GM21737 (cell line): ENCODE data around the gene PRR33.
"Not testable (repeated sequence)": the region's sequence is repeated elsewhere in the genome, so short reads cannot be mapped to it uniquely, and the experiment has no call there.

Experiments used
- ATAC-seq: cut with Tn5 transposase; IDR thresholded peaks from one replicate; pipeline ENCODE4 v1.9.1; 2021; ENCODE audit warnings: mild to moderate bottlenecking, moderate library complexity; ENCODE audit not compliant: unreplicated experiment

PRR33 gene

DNA sequence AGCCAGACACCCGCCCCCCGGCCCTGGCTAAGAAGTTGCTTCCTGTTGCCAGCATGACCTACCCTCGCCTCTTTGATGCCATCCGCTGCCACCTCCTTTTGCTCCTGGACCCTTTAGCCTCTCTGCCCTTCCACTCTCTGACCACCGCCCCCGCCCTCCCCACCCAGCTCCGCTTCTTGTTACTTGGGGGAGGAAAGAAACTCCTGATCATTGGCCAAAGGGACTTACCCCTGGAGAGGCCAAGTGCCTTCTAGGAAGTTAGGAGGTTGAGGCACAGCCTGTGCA, at the start of gene PRR33:
PRR33 (minus strand) TSS at position 65 of the 285 bp plus-strand sequence. CDS start 1,311 bp downstream, outside the sequence.
- ATAC-seq: no peak

DNA sequence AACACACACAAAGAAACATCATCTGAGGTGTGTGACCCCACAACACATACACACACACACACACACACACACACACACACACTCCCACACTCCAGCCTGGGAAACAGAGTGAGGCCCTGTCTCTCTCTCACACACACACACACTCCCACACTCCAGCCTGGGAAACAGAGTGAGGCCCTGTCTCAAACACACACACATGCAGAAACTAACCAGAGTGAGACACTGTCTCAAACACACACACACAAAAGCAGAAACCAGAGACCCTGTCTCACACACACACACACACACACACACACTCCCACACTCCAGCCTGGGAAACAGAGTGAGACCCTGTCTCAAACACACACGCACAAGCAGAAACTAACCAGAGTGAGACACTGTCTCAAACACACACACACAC, 48.1 kb upstream of the PRR33 start:
- ATAC-seq: not testable (repeated sequence)

DNA sequence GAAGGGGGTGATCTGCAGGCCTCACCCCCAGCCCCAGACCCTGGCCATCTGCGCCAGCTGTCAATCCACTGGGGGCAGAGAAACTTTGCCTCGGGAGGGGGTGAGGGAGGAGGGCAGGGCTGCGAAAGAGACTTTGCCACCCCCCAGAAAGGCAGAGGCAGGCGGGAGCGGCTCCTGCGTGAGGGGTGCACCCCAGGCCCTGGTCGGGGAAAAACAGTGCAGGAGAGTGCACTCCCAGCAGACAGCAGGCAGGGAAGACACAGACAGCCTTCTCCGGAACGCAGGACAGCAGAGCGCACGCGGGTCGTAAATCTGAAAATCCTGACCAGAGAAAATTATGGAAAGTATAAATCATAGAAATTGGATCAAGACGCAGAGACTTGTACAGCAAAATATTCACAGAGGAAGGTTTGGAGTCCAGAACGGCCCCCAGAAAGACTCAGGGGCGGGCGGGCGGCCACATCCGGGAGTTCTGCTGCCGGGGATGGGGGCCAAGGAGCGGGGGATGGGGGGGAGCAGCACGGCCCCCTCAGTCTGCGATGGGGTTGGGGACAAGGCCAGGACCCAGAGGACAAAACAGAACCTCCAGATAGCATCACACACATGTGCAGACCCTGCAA, 47.4 kb upstream of the PRR33 start:
- ATAC-seq: no peak

DNA sequence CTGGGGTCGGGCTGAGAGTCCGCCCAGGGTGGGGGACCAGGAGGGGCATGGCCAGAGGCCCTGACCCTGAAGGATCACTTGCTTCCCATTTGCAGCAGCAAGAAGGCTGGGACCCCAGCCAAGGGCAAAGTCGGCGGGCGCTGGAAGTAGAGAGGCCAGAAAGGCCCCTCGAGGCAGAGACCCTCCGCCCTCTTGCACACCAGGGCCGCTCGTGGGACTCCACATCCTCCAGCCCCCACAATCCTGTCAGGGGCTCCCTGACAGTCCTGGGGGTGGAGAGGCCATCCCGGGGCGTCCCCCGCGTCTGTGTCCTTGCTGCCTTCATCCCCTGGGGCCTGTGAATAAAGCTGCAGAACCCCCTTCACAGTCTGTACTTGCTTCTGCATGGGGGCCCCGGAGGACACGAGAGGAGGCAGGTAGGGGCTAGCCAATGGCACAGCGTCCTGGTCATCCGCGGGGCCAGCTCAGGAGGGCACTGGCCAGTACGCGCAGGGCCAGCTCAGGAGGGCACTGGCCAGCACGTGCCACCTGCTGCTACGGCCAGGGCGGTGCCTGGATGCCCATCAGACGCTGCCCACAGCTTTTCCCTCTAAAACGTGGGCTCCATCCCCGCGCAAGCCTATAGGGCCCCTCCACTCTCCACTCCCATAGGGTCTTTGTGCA, 46.8 kb upstream of the PRR33 start:
- ATAC-seq: no peak

- ATAC-seq: no peak
These were observed 46.1 kb upstream of the PRR33 start for GRCh38 chr11:1937616-1938342.

- ATAC-seq: no peak
These were observed 45.3 kb upstream of the PRR33 start for GRCh38 chr11:1936781-1937615.

GRCh38 chr11:1936072-1936780, 44.5 kb upstream of the PRR33 start:
- no peak for ATAC-seq

DNA sequence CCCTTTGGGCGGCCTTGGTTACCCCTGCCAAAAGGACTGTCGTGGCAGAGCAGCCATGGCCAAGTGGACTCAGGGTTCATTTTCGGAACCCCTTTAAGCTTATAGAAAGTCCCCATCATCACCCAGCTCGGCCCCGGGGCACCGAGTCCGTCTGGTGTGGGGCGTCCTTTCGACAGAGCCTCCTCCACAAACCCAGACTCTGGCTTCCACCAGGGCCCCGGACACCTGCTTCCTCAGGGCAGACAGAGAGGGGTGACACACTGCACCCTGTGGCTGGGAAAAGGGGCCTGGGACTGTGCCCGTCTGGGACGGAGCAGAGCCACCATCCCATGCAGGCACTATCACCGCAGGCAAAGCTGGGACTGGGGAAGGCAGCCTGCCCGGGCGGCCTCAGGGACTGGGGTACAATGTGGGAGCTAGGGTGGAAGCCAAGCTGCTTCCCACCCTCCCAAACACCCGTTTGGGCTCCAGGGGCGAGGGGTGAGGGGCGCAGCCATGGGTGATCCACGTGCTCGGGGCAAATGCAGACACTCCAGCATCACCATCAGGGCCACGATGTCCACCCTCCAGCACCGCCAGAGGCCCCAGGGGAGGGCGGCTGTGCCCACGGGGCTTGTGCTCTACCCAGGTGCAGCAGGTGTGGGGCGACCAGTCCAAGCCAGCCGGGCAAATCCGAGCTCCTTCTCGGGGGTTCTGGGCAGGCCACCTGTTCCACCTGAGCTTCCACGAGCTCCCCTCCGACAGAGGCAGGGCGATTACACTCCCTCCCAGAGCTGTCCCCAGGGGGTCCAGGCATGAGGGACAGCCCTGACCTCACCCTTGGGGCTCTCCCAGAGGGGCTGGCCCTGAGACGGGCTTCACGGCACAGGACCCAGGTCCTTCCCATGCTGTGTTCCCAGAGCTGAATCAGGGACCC, 43.7 kb upstream of the PRR33 start:
- ATAC-seq: no peak

DNA sequence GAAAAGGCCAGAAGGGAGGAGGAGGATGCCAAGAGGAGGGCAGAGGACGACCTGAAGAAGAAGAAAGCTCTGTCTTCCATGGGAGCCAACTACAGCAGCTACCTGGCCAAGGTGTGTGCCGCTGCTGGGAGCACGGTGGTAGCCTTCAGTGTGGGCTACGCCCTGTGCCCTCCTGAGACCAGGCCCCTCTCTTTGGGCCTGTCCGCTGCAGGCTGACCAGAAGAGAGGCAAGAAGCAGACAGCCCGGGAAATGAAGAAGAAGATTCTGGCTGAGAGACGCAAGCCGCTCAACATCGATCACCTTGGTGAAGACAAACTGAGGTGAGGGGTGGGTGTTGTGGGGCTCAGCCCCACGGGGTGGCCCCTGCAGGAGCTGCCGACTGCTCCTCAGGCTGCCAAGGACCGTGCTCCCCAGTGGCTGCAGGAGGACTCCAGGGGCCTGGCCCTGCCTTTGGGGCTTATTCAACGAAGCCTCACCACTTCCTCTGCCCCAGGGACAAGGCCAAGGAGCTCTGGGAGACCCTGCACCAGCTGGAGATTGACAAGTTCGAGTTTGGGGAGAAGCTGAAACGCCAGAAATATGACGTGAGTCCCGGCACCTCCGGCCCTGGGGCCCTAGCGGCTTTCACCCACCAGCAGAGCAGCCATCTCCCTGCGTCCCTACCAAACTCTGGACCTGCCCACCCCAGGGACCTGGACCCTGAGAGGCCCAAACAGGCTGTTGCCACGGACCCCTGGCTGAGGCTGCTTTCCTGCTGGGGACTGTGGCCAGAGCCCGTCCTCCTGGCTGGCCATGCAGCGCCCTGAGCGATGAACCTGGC, 42.9 kb upstream of the PRR33 start:
- no peak for ATAC-seq

DNA sequence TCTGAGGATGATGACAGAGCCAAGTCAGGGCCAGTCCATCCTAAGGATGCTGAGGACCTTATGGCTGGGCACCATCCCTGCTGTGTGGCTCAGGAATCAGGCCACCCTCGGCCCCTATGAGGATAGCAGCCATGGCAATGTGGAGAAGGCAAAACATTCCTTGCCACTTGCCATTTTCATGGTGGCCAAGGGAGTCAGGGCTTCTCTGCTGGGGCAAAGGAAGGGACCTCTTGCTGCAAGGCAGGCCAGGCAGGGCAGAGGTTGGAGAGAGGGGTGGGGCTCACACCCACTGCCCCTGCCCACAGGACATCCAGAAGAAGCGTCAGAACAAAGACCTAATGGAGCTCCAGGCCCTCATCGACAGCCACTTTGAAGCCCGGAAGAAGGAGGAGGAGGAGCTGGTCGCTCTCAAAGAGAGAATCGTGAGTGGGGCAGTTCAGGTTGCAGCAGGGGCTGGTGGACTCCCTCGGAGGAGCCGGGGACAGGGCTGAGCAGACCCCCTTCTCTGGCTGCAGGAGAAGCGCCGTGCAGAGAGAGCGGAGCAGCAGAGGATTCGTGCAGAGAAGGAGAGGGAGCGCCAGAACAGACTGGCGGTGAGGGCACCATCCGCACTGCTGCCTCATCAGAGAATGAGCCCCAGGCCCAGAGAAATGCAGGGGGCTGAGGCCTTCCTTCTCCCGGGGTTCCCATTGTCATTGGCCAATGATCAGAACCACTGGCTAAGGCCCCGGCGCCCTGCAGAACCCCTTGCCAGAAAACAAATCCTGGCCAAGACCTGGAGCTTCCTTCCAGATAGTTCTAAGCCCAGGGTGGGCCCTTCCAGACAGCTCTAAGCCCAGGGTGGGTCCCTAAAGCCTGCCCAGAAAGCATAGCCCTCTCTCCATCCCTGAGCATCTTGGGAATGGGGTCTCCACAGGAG, 42.0 kb upstream of the PRR33 start:
- no peak for ATAC-seq

DNA sequence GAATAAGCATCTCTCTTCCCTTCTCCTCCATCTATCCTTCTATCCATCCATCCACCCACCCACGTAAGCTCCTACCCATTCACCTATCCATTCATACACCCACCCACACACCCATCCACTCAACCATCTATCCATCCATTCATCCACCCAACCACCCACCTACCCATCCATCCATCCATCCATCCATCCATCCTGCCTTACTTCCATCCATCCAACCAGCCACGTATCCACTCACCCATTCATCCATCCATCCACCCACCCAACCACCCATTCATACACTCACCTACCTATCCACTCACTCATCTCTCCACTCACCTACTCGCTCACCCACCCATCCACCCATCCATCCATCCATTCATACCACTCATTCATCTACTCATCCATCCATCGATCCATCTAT, 41.0 kb upstream of the PRR33 start:
- ATAC-seq: no peak

DNA sequence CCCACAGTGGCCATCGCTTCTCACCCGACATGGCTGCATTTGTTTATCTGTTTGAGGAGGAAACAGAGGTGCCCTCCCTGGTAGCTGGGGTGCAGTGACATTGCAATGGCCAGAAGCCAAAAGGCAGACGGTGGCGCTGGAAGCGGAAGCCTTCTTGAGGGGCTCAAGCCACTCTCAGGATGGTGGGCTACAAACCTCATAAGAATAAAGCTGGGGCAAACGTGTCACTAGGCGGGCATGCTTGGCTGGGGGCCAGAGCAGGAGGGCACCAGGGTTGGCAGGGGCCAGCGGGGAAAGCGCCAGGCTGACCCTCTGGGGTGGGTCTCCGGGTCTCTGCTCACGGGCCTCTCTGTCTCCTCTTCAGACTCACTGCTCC, 40.4 kb upstream of the PRR33 start:
- no peak for ATAC-seq

- ATAC-seq: no peak
These were observed 39.8 kb upstream of the PRR33 start for GRCh38 chr11:1931341-1932104.

DNA sequence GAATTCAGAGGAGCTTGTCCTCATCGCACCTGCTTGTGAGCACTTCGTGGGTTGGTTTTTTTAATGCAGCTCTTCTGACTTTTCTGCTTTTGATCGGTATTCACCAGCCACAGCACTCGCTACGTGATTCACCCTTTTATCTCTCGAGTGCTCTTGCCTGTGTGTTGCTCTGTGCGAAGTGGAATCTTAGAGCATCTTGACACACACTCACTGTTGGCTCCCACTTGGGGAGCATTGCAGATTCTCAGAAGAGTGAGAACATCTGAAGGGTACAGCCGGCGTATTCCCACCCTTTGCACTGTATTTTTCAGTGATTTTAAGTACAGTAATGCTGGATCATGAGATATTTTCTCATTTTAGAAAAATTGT, 38.8 kb upstream of the PRR33 start:
- ATAC-seq: no peak

DNA sequence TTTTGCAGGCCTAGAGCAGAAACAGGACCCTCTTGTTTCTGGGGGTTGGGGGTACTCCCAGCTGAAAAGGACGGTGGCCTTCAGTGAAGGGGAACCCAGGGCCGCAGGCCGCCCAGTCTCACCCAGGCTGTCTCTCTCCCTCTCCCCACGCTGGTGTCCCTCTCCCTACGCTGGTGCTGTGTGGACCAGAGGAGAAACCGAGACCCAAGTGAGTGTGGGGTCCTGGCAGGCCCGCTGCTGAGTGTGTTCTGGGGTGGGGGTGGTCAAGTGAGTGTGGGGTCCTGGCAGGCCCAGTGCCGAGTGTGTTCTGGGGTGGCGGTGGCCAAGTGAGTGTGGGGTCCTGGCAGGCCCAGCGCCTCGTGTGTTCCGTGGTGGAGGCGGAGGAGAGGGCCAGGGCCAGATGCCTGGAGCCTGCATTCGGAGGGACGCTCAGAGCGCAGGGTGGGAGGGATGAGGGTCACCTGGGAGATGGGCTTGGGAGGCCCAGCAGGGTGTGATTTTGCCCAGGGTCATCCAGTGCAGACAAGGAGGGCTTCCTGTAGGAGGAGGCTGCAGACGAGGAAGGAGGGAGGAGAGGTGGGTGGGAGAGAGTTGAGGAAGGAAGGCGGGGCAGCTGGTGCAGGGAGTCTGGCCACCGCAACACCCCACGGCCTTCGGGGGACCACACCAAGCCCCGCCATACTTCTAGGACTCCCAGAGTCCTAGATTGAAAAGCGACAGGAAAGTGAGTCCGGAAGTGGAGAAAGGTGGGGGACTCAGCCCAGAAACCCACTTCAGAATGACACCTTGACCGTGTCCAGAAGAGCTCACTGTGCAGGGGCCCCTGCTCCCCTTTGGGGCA, 38.1 kb upstream of the PRR33 start:
- no peak for ATAC-seq

DNA sequence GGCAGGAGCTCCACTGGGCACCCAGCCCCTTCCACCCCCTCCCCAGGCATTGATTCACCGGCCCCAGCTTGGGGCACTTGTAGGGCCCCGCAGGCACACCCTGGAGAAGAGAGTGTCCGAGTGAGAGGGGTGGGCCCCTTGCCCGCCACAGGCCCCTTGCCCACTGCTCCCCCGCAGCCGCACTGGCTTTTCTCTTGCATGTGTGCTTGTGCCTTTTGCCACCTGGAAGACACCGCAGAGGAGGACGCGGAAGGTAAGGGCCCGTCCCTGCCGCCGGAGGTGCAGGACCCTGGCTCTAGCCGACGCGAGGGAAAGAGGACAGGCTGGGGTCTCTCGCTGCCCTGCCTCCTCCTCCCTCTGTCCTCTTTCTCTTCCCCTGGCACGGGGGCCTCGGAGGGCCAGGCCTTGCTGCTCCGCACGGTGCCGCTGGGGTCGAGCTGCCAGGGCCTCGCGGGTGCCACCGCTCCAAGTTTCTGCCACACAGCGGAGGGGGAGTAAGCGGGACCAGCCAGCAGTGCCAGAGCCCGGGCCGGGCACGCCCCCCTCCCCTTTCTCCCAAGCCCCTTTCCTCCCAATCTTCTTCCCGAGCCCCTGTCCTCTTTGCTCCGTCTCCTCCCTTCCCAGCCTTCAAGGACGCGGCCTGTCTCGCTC, 37.3 kb upstream of the PRR33 start:
- ATAC-seq: no peak
